ENCODE data around the gene ZNF43.
"Not testable (repeated sequence)": the region's sequence is repeated elsewhere in the genome, so short reads cannot be mapped to it uniquely, and the experiment has no call there.

Gene ZNF43

GRCh38 chr19:21835810-21836444 lies at the start of gene ZNF43:
Gene ZNF43, minus strand, starts transcription at chr19:21836182. Its CDS starts 144 bp downstream, at chr19:21836038.
- DNase-seq, result peak; percentile 97

GRCh38 chr19:21885516-21885915 lies 49.5 kb upstream of the ZNF43 start:
- DNase-seq, result not testable (repeated sequence)

DNA sequence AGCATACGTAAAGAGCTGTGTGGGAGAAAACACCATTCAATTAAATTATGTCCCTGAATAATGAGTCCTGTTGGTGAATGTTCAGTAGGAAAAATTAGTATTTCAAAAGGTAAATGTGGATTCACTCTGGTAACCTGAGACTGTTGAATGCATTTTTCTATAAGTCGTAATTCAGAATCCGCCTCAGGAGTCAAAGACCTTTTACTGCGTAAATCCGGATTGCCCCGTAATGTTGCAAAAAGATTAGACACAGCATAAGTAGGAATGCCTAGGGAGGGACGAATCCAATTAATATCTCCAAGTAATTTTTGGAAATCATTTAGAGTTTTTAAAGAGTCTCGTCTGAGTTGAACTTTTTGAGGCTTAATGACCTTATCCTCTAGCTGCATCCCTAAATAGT lies 48.8 kb upstream of the ZNF43 start:
- DNase-seq, result not testable (repeated sequence)

DNA sequence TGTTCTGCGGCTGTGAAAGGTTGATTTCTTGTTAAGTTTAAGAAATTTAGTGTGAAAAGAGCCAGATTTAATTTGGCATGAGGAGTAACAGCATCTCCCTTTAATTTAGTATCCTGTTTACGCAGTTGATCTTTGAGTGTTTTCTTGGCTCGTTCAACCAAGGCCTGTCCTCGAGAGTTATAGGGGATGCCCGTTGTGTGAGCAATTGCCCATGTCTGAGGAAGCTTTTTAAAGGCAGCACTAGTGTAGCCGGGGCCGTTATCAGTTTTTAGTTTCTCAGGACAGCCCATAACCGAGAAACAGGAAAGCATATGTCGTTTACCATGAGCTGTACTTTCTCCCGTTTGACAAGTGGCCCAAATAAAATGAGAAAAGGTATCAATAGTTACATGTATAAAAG lies 47.5 kb upstream of the ZNF43 start:
- DNase-seq, result no peak

DNA sequence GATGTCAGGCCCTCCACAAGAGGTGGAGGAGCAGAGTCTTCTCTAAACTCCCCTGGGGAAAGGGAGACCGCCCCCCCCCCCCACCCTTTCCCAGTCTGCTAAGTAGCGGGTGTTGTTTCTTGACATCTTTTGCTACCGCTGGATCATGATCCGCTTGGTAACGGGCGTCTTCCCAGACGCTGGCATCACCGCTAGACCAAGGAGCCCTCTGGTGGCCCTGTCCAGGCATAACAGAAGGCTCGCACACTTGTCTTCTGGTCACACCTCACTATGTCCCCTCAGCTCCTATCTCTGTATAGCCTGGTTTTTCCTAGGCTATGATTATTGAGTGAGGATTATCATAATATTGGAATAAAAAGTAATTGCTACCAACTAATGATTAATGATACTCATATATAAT lies 44.8 kb upstream of the ZNF43 start:
- DNase-seq, result not testable (repeated sequence)

GRCh38 chr19:21878646-21879045 lies 42.7 kb upstream of the ZNF43 start:
- DNase-seq, result no peak

DNA sequence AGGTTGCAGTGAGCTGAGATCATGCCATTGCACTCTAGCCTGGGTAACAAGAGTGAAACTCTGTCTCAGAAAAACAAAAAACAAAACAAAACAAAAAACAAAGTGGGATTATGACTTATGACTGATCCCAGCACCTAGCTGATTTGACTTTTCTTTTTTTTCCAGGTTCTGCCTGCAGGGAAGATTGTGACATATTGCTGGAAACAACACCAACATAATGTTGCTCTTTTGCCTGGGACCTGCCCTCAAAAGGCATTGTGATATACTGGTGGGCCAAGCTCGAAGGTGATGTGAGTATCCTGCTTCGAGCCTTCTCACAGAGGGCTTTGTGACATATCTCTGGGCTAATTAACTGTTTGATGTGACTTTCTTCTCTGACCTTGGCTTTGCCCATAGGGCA lies 42.0 kb upstream of the ZNF43 start:
- no peak for DNase-seq

DNA sequence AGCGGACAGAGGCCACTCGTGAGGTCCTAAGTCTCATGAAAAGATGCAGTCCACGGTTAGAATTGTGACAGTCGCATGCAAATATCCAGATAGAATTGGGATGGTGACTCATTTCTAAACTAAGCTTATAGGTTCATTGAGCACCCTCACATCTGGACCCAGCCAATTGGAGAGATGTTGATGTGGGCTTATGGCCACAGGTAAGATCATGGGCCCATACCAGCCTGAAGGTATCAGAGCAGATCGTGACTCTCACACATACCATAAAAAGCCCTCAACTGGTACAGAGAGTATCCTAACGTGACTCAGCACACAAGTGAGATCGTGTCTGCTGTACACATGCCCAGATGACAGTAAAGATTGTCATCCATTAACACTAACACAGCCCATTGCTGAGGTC lies 40.6 kb upstream of the ZNF43 start:
- DNase-seq, result not testable (repeated sequence)

GRCh38 chr19:21856773-21857514 lies 21.0 kb upstream of the ZNF43 start:
- no peak for DNase-seq

- DNase-seq, result peak; percentile 96
Observed at GRCh38 chr19:21851596-21852345, 15.8 kb upstream of the ZNF43 start.

DNA sequence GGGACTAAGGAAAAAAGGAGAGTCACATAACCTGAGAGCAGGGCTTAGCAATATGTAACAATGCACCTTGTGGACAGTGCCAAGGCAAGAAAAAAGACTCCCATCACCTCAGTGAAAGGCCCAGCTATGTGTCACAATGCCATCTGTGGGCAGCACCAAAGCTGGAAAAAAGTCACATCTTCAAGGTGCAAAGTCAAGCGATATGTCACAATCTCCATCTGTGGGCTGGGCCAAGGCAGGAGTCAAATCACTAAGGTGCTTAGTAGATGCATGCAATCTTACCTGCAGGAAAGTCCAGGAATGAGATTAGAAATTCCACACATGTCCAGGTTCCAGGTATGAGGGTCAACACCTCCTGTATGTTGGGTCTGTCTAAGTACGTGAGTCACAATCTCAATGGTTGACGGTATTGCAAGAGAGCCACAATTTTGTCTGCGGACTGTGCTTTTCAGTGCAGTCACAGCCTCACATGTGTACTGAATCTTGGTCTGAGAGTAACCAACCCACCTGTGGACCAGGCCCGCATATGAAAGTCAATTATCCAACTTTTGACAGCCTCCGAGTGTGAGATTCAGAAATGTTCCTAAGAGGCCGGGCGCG lies 14.8 kb upstream of the ZNF43 start:
- DNase-seq, result no peak

- DNase-seq, result no peak
Observed at GRCh38 chr19:21848706-21849105, 12.7 kb upstream of the ZNF43 start.

DNA sequence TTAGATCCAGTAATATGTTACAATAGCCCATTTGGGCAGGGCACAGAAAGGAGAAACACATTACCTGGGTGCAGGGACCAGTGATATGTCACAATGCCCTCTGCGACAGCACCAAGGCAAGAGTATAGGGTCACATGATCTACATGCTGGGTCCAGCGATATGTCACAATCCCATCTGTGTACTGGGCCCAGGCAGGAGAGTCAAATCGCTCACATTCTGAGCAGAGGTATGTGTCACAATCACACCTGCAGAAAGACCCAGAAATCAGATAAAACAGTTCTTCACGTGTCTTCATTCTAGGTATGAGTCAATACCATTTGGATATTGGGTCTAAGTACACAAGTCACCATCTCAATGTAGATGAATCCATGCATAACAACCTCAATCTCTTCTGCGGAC lies 7.1 kb upstream of the ZNF43 start:
- DNase-seq, result no peak

GRCh38 chr19:21841488-21842097 lies 5.6 kb upstream of the ZNF43 start:
- no peak for DNase-seq

DNA sequence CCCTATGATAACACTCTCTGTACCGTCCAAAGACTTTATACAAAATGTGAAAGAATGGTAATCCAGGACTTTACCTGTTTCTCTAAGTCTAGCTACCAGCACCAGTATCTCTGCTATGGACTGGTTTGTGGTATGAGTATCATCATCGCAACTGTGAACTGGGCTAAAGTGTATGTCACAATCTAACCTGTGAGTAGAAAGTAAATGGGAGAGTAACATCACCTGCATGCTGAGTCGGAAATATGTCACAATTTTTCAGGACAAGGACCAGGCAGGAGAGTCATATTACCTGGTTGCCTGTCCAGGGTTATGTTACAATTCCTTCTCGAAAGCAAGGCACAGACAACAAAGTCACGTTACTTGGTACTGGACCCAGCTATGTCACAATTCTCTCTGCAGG lies 5.1 kb upstream of the ZNF43 start:
- no peak for DNase-seq

DNA sequence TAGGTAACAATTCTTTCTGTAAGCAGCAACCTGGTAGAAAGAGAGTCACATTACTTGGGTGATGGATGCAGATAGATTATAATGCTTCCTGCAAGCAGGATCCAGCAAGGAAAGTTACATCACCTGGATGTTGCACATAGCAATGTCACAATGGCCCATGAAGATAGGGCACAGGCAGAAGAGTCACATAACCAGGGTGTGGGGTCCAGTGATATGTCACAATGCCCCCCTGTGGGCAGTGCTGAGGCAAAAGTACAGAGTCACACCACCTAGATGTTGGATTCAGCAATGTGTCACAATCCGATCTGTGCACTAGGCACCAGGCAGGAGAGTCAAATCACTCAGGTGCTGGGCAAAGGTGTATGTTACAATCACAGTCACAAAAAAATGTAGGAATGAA lies 4.0 kb upstream of the ZNF43 start:
- no peak for DNase-seq

GRCh38 chr19:21838646-21839045 lies 2.7 kb upstream of the ZNF43 start:
- DNase-seq, result no peak

- DNase-seq, result no peak
Observed at GRCh38 chr19:21835429-21835809, 563 bp downstream of the ZNF43 start.

GRCh38 chr19:21833733-21834132 lies 2.2 kb downstream of the ZNF43 start:
- no peak for DNase-seq

GRCh38 chr19:21824679-21825078 lies 11.3 kb downstream of the ZNF43 start:
- no peak for DNase-seq

DNA sequence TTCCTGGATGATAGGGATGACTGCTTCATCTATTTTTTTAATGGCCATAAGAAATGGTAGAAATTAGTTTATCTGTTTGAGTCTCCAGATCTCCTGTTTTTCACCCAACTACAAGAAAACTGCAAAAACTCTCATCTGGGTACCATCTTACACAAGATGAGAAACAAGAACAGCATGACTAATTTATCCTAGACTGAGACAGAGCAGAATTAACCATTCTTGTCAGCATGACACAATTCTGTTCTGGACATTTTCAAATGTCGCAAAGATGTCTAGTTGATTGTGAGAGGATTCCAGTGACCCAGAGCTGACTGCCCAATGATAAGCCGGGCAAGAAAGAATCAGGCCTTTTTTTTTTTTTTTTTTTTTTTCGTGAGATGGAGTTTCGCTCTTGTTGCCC lies 12.8 kb downstream of the ZNF43 start:
- DNase-seq, result no peak

DNA sequence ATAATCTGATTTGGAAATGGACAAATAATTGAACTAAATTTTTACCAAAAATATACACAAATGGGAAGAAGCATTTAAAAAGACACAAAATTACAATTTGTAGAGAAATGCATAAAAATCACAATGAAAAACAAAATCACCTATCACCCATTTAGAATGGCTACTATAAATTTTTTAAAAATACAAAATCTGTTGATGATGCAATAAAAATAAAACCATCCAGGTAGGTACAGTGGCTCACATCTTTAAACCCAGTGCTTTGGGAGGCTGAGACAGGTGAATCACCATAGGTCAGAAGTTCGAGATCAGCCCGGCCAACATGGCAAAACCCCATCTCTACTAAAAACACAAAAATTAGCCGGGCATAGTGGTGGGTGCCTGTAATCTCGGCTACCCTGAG lies 23.5 kb downstream of the ZNF43 start:
- no peak for DNase-seq

GRCh38 chr19:21808400-21809000 lies 27.5 kb downstream of the ZNF43 start:
- not testable (repeated sequence) for DNase-seq
